HUES6 (cell line): ENCODE results near the gene ZFAND2B.

ENCODE experiments used
- H3K27ac ChIP-seq: 2 replicates; pipeline ENCODE4 v1.7.0; 2013; ENCODE audit warnings: low read depth, mild to moderate bottlenecking, low read length, inconsistent platforms
- H3K27me3 ChIP-seq: 2 replicates; pipeline ENCODE4 v1.6.1; 2013; ENCODE audit warnings: low read length; ENCODE audit not compliant: control insufficient read depth, insufficient read depth
- H3K36me3 ChIP-seq: 2 replicates; pipeline ENCODE4 v1.6.1; 2013; ENCODE audit warnings: low read length; ENCODE audit not compliant: control insufficient read depth, insufficient read depth
- H3K4me1 ChIP-seq: 2 replicates; pipeline ENCODE4 v1.6.1; 2013; ENCODE audit warnings: low read length; ENCODE audit not compliant: control insufficient read depth, insufficient read depth
- H3K4me3 ChIP-seq: 2 replicates; pipeline ENCODE4 v1.5.1; 2013; ENCODE audit warnings: low read depth, low read length
- H3K9ac ChIP-seq: one replicate; pipeline ENCODE4 v1.6.1; 2013; ENCODE audit warnings: mild to moderate bottlenecking, low read length
- H3K9me3 ChIP-seq: 2 replicates; pipeline ENCODE4 v1.6.1; 2013; ENCODE audit warnings: low read depth, low read length; ENCODE audit not compliant: control insufficient read depth, insufficient read depth

ZFAND2B gene

DNA sequence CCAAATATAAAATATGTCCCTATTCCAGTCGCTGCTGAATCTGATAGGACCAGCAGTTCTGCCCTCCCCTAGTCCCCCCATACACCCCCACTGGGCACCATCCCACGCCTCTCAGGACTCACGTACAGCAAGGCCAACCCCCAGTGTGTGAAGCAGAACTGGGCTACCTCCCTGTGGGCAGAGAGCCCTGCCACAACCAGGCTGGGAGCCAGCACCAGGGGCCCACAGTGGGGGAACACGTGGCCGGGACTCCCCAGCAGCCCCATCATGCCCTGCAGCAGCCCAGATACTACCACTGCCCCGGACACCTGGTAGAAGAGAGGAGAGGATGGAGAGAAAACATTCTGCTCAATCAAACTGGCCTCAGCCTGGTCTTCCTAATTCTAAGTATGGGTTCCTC is 38.1 kb upstream of the ZFAND2B start:
- Histone ChIP-seq H3K9ac (no peak overlapping the region), H3K27me3 (no peaks in the 10 kb centered on the region), H3K9me3 (no peaks in the 10 kb centered on the region), H3K36me3 (peaks cover 9% of the 10 kb centered on the region; the same call in 1 of the 2 replicates), H3K4me3 (no peak overlapping the region), H3K27ac (no peak overlapping the region), H3K4me1 (peaks cover 3% of the 10 kb centered on the region; the same call in 1 of the 2 replicates)

DNA sequence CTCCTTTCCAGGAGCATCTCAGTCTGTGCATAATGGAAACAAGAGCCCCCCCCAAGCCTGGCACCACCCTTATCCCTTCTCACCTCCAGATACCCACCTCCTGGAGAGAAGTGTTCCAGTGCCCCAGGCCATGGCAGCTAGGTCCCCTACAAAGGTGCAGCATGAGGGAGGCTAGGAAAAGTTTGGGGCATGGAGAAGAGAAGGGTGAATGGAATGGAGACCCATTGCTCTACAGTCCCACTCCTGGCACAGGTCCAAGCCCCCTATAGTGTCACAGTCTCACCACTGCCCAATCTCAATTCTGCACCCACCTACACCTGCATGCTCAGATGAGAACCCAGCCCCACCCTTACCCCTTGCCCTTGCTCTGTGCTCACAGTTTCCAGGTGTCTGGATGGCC is 37.6 kb upstream of the ZFAND2B start:
- Histone ChIP-seq H3K27ac (no peak overlapping the region), H3K36me3 (peaks cover 9% of the 10 kb centered on the region; the same call in 1 of the 2 replicates), H3K27me3 (no peaks in the 10 kb centered on the region), H3K9me3 (no peaks in the 10 kb centered on the region), H3K4me1 (peaks cover 3% of the 10 kb centered on the region; the same call in 1 of the 2 replicates), H3K4me3 (no peak overlapping the region), H3K9ac (no peak overlapping the region)

GRCh38 chr2:219169930-219170654 is 36.5 kb upstream of the ZFAND2B start, which contains the start of gene SLC23A3:
Gene SLC23A3 (minus strand): TSS chr2:219170029. CDS start chr2:219169984, 45 bp downstream.
- H3K4me3 ChIP-seq = no peak within 1 kb of the TSS
- no peak within 1 kb of the TSS for H3K27ac ChIP-seq
- H3K9me3 ChIP-seq = no peaks in the 10 kb centered on the region
- H3K36me3 ChIP-seq = peaks cover 20% of the 10 kb centered on the region; the same call in 1 of the 2 replicates
- H3K27me3 ChIP-seq = no peaks in the 10 kb centered on the region
- H3K4me1 ChIP-seq = peaks cover 3% of the 10 kb centered on the region; the same call in 1 of the 2 replicates
- H3K9ac ChIP-seq = no peak within 1 kb of the TSS

DNA sequence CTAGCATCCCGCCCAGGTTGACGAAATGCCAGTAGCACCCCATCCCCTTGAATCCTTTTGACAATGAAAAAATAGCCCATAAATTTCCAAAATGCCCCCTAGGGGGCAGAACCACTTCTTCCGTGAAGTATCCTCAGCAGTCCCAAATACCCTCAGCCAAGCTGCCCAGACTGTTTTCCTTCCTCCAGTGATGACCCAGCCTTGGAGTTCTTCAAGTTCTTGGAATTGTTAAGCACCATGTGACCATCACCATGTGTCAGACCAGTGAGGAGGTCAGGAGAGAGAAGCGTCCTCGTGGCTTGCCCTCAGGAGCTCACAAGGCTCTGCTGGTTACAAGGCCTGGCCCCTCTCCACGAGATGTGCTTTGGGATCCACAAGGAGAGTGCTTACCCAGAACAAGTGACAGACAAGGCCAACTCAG is 35.3 kb upstream of the ZFAND2B start:
- peaks cover 9% of the 10 kb centered on the region for H3K4me1 ChIP-seq
- H3K4me3 ChIP-seq = no peak overlapping the region
- H3K9ac ChIP-seq = no peak overlapping the region
- peaks cover 20% of the 10 kb centered on the region; the same call in 1 of the 2 replicates for H3K36me3 ChIP-seq
- H3K27me3 ChIP-seq = no peaks in the 10 kb centered on the region
- H3K27ac ChIP-seq = no peak overlapping the region
- H3K9me3 ChIP-seq = no peaks in the 10 kb centered on the region

DNA sequence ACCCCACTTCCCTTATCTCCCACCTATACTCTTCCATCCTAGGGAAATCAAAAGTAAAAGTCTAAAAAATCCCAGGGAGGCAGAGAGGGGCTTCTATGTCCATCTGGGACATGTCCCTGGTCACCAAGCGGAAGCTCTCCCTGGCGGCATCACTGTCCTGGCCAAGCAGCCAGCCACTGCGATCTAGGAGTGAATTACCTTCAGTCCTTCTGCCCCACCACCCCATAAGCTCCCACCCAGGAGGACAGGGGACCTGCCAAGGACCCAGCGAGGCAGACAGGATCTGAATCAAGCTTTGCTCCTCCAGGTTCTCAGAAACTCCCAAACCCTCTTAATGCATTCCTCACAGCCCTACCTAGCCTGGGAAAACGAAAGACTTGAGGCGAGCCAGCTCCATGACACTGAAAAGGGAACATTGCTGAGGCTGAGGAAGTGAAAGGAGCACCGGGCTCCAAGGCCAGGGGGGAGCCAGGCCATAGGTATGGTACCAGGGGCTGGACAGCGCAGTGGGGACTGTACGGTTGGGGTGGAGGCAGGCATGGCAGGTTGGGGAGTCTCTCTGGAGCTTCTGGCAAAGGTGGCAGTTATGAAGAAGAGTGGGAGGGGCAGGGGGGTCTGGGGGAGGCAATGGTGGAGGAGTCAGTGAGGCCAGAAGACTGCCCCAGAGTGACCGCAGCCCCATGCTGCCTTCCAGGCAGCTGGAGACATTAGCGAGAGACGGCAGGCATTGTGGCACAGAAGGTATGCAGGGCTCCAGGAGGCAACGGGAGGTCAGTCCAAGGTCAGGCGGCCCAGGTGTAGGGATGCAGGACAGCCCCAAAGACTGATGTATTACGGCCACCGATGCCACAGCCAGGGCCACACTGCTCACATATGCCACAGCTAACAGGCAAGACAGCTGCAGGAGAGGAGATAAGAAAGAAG is 34.1 kb upstream of the ZFAND2B start:
- peaks cover 9% of the 10 kb centered on the region for H3K4me1 ChIP-seq
- H3K27me3 ChIP-seq = no peaks in the 10 kb centered on the region
- no peak overlapping the region for H3K9ac ChIP-seq
- H3K27ac ChIP-seq = no peak overlapping the region
- no peak overlapping the region for H3K4me3 ChIP-seq
- H3K36me3 ChIP-seq = peaks cover 20% of the 10 kb centered on the region; the same call in 1 of the 2 replicates
- no peaks in the 10 kb centered on the region for H3K9me3 ChIP-seq

GRCh38 chr2:219173176-219173575 is 33.4 kb upstream of the ZFAND2B start:
- Histone ChIP-seq H3K9me3 (no peaks in the 10 kb centered on the region), H3K27ac (no peak overlapping the region), H3K4me3 (no peak overlapping the region), H3K36me3 (peaks cover 20% of the 10 kb centered on the region; the same call in 1 of the 2 replicates), H3K9ac (no peak overlapping the region), H3K27me3 (no peaks in the 10 kb centered on the region), H3K4me1 (peaks cover 9% of the 10 kb centered on the region)

DNA sequence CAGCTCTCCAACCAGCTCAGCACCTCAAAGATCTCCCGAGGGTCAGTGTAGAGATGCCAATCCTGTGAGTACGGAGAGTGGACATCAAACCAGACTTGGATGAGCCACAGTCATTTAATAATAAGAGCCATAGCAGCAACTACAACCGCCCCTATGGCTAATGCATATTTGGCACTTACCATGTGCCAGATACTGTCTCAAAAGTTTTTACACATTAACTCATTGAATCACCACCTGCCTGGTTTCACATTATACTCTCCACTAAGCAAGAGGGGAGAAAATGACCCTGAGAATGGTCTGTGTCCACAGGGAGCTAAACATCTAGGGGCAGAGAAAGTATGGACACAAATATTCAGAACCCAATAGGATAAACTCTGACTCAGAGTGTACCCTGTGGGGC is 32.4 kb upstream of the ZFAND2B start:
- H3K4me1 ChIP-seq = peaks cover 14% of the 10 kb centered on the region
- no peaks in the 10 kb centered on the region for H3K27me3 ChIP-seq
- H3K9me3 ChIP-seq = no peaks in the 10 kb centered on the region
- peaks cover 20% of the 10 kb centered on the region; the same call in 1 of the 2 replicates for H3K36me3 ChIP-seq
- H3K27ac ChIP-seq = no peak overlapping the region
- H3K4me3 ChIP-seq = no peak overlapping the region
- H3K9ac ChIP-seq = no peak overlapping the region

DNA sequence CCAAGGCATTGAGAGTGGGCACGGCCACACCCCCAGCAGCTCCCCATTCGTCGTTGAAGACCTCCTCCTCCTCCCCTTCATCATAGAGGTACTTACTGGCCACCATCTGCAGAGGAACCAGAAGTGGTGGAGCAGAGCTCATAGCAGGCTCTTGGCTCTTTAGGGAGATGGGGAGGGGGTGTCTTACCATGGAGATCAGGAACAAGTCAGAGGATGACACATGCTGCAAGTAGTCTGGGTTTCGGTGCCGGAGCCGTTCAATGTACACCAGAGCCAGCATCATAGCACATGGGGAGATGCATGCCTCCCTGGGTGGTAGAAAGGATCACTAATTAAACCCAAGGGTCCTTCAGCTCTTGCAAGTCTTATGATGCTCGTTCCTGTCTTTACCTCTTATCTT is 31.8 kb upstream of the ZFAND2B start:
- no peaks in the 10 kb centered on the region for H3K9me3 ChIP-seq
- H3K9ac ChIP-seq = no peak overlapping the region
- no peak overlapping the region for H3K4me3 ChIP-seq
- H3K27ac ChIP-seq = no peak overlapping the region
- H3K4me1 ChIP-seq = peaks cover 15% of the 10 kb centered on the region
- no peaks in the 10 kb centered on the region for H3K27me3 ChIP-seq
- peaks cover 23% of the 10 kb centered on the region for H3K36me3 ChIP-seq

GRCh38 chr2:219175486-219175885 is 31.1 kb upstream of the ZFAND2B start:
- H3K9ac ChIP-seq = no peak overlapping the region
- no peaks in the 10 kb centered on the region for H3K27me3 ChIP-seq
- H3K36me3 ChIP-seq = peaks cover 29% of the 10 kb centered on the region
- peaks cover 15% of the 10 kb centered on the region for H3K4me1 ChIP-seq
- no peaks in the 10 kb centered on the region for H3K9me3 ChIP-seq
- H3K27ac ChIP-seq = no peak overlapping the region
- peak overlapping the region; percentile 98 for H3K4me3 ChIP-seq

GRCh38 chr2:219175928-219176817 is 30.4 kb upstream of the ZFAND2B start:
- peak overlapping the region; percentile 98 for H3K4me3 ChIP-seq
- no peaks in the 10 kb centered on the region for H3K9me3 ChIP-seq
- peaks cover 15% of the 10 kb centered on the region for H3K4me1 ChIP-seq
- no peaks in the 10 kb centered on the region for H3K27me3 ChIP-seq
- H3K9ac ChIP-seq = peak overlapping the region; percentile 81
- peak overlapping the region; percentile 45; the same call in 1 of the 2 replicates for H3K27ac ChIP-seq
- H3K36me3 ChIP-seq = peaks cover 36% of the 10 kb centered on the region
